Stimulated activated CD4-positive, alpha-beta T cell treated with anti-CD3 and anti-CD28 coated beads, Interleukin-1b, Interleukin-23, amount 100 ng/mL, for 4 hours (primary cell): Measurements from ENCODE around the gene UBTD1.
"Not testable (repeated sequence)": the region's sequence is repeated elsewhere in the genome, so short reads cannot be mapped to it uniquely, and the experiment has no call there.

Experiments
- DNase-seq, 2 donors: peaks; one replicate each; pipeline ENCODE4 v3.0.0-alpha.2; 2020; ENCODE audit warnings: low read depth in 2 of 2

The UBTD1 gene

GRCh38 chr10:97562329-97562728 lies 63.6 kb downstream of the UBTD1 start:
- DNase-seq: not testable (repeated sequence)

GRCh38 chr10:97563337-97563736 lies 64.6 kb downstream of the UBTD1 start:
- DNase-seq: no peak

GRCh38 chr10:97564776-97565175 lies 66.1 kb downstream of the UBTD1 start:
- no peak for DNase-seq

- DNase-seq: no peak
Observed at GRCh38 chr10:97566336-97566996, 67.7 kb downstream of the UBTD1 start.

- DNase-seq: no peak
Observed at GRCh38 chr10:97567891-97568290, 69.2 kb downstream of the UBTD1 start.

- DNase-seq: no peak
Observed at GRCh38 chr10:97570146-97570788, 71.5 kb downstream of the UBTD1 start.

- DNase-seq: no peak
Observed at GRCh38 chr10:97570789-97571471, 72.2 kb downstream of the UBTD1 start.

- no peak for DNase-seq
Observed at GRCh38 chr10:97571622-97572021, 72.9 kb downstream of the UBTD1 start.

- peak; percentile 30 to 45 for DNase-seq
Observed at GRCh38 chr10:97572214-97572989, 73.7 kb downstream of the UBTD1 start, which contains the start of gene ANKRD2. Gene ANKRD2, plus strand, starts transcription at chr10:97572779. Its CDS starts 10 bp downstream, at chr10:97572789.

GRCh38 chr10:97573021-97573420 lies 74.3 kb downstream of the UBTD1 start:
- DNase-seq: no peak

- no peak for DNase-seq
Observed at GRCh38 chr10:97573672-97574071, 74.9 kb downstream of the UBTD1 start.

- no peak for DNase-seq
Observed at GRCh38 chr10:97574374-97575126, 75.8 kb downstream of the UBTD1 start.

- DNase-seq: no peak
Observed at GRCh38 chr10:97575127-97575668, 76.5 kb downstream of the UBTD1 start.

GRCh38 chr10:97576487-97576886 lies 77.8 kb downstream of the UBTD1 start:
- not testable (repeated sequence) for DNase-seq

- DNase-seq: no peak
Observed at GRCh38 chr10:97577701-97578100, 79.0 kb downstream of the UBTD1 start.

- no peak for DNase-seq
Observed at GRCh38 chr10:97578171-97578844, 79.6 kb downstream of the UBTD1 start.

GRCh38 chr10:97580421-97581367 lies 82.0 kb downstream of the UBTD1 start:
- DNase-seq: no peak

GRCh38 chr10:97582169-97582568 lies 83.4 kb downstream of the UBTD1 start:
- DNase-seq: no peak

GRCh38 chr10:97583476-97583875 lies 84.8 kb downstream of the UBTD1 start:
- DNase-seq: no peak
